SK-N-SH (cell line): ENCODE data around the gene CASS4.

ENCODE experiments used
- MEF2A ChIP-seq: IDR thresholded peaks from 2 replicates; pipeline ENCODE4 v1.4.0; 2012; ENCODE audit warnings: low read depth, borderline replicate concordance
- RFX5 ChIP-seq: IDR thresholded peaks from 2 replicates; pipeline ENCODE4 v1.6.1; 2012; ENCODE audit warnings: mild to moderate bottlenecking, improper control_type of control experiment, low read length
- RXRA ChIP-seq: IDR thresholded peaks from 2 replicates; pipeline ENCODE4 v1.4.0; 2012; ENCODE audit warnings: low read depth, mild to moderate bottlenecking, borderline replicate concordance
- SIN3A ChIP-seq: IDR thresholded peaks from 2 replicates; pipeline ENCODE4 v1.6.1; 2012; ENCODE audit warnings: low read depth, mild to moderate bottlenecking, low read length, moderate library complexity, borderline replicate concordance
- TAF1 ChIP-seq: IDR thresholded peaks from 2 replicates; pipeline ENCODE4 v1.6.1; 2012; ENCODE audit warnings: low read depth, mild to moderate bottlenecking, low read length, moderate library complexity, borderline replicate concordance
- TF ChIP-seq, protein P1 (sequence below): IDR thresholded peaks from 2 replicates; pipeline ENCODE4 v1.6.1; 2012; ENCODE audit warnings: mild to moderate bottlenecking, low read depth, low read length, moderate library complexity
- TF ChIP-seq, protein P2 (sequence below): fragments of 200-600 bp; sonication (generic); IDR thresholded peaks from 2 replicates; pipeline ENCODE4 v1.6.1; 2017; ENCODE audit warnings: antibody characterized with exemption, mild to moderate bottlenecking, moderate library complexity

DNA sequence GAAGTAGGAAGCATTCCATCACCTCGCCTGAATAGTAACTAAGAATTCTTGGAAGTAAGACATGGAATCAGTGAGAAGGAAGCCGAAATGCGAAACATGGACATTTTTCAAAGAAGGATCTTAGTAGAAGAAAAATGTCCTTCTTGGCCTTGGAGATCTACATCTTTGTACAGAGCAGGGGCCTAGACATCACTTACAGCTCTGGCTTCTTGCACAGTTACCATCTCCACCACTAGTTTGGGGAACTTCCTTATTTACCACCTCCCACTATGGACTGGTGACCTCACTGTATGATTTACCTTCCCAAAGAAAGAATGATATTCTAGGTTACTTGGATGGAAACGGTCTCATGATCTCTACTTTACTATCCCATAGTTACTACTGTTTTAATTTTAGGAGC is 15.7 kb downstream of the CASS4 start:
- TF ChIP-seq, protein P1, sequence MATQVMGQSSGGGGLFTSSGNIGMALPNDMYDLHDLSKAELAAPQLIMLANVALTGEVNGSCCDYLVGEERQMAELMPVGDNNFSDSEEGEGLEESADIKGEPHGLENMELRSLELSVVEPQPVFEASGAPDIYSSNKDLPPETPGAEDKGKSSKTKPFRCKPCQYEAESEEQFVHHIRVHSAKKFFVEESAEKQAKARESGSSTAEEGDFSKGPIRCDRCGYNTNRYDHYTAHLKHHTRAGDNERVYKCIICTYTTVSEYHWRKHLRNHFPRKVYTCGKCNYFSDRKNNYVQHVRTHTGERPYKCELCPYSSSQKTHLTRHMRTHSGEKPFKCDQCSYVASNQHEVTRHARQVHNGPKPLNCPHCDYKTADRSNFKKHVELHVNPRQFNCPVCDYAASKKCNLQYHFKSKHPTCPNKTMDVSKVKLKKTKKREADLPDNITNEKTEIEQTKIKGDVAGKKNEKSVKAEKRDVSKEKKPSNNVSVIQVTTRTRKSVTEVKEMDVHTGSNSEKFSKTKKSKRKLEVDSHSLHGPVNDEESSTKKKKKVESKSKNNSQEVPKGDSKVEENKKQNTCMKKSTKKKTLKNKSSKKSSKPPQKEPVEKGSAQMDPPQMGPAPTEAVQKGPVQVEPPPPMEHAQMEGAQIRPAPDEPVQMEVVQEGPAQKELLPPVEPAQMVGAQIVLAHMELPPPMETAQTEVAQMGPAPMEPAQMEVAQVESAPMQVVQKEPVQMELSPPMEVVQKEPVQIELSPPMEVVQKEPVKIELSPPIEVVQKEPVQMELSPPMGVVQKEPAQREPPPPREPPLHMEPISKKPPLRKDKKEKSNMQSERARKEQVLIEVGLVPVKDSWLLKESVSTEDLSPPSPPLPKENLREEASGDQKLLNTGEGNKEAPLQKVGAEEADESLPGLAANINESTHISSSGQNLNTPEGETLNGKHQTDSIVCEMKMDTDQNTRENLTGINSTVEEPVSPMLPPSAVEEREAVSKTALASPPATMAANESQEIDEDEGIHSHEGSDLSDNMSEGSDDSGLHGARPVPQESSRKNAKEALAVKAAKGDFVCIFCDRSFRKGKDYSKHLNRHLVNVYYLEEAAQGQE: no peak
- TF ChIP-seq, protein P2, sequence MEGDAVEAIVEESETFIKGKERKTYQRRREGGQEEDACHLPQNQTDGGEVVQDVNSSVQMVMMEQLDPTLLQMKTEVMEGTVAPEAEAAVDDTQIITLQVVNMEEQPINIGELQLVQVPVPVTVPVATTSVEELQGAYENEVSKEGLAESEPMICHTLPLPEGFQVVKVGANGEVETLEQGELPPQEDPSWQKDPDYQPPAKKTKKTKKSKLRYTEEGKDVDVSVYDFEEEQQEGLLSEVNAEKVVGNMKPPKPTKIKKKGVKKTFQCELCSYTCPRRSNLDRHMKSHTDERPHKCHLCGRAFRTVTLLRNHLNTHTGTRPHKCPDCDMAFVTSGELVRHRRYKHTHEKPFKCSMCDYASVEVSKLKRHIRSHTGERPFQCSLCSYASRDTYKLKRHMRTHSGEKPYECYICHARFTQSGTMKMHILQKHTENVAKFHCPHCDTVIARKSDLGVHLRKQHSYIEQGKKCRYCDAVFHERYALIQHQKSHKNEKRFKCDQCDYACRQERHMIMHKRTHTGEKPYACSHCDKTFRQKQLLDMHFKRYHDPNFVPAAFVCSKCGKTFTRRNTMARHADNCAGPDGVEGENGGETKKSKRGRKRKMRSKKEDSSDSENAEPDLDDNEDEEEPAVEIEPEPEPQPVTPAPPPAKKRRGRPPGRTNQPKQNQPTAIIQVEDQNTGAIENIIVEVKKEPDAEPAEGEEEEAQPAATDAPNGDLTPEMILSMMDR: no peak
- TF ChIP-seq MEF2A: no peak
- no peak for TF ChIP-seq SIN3A
- TF ChIP-seq RFX5: no peak
- no peak for TF ChIP-seq TAF1
- TF ChIP-seq RXRA: no peak
